Kidney (tissue), 14 donors: Measurements from ENCODE around the gene HNRNPDL. TPM values are rescaled to one million over a fixed set of nuclear protein-coding genes. Genes with fewer than 3 reads are reported as not detected.
"Not testable (repeated sequence)": the region's sequence is repeated elsewhere in the genome, so short reads cannot be mapped to it uniquely, and the experiment has no call there.

ENCODE experiments used
- DNase-seq, 5 donors: peaks; one replicate each; pipeline ENCODE4 v3.0.0-alpha.2; 2013 to 2020
- FAIRE-seq: peaks from 2 replicates; lab custom pipeline; 2012; peaks lifted over from hg19 to GRCh38; lab: Jason Lieb, UNC
- H3K27ac ChIP-seq, 2 donors: one replicate each; pipeline ENCODE4 v1.7.0; 2013; ENCODE audit warnings: low read depth in 2 of 2, low read length in 2 of 2, inconsistent platforms in 1 of 2
- H3K27me3 ChIP-seq: one replicate; pipeline ENCODE4 v1.7.1; 2013; ENCODE audit warnings: low read length, inconsistent platforms; ENCODE audit not compliant: control insufficient read depth, insufficient read depth
- H3K36me3 ChIP-seq, 3 donors: one replicate each; pipeline versions ENCODE4 v1.7.0 to v1.7.1; 2013; ENCODE audit warnings: low read length in 3 of 3, control low read depth in 1 of 3, inconsistent platforms in 1 of 3; ENCODE audit not compliant: insufficient read depth in 3 of 3, control insufficient read depth in 2 of 3
- H3K4me1 ChIP-seq, 3 donors: one replicate each; pipeline versions ENCODE4 v1.7.0 to v1.7.1; 2013; ENCODE audit warnings: low read length in 3 of 3, inconsistent platforms in 1 of 3, low read depth in 1 of 3; ENCODE audit not compliant: control insufficient read depth in 2 of 3, insufficient read depth in 2 of 3
- H3K4me3 ChIP-seq, 3 donors: one replicate each; pipeline versions ENCODE4 v1.7.0 to v1.8.1; 2013; ENCODE audit warnings: low read length in 3 of 3, control low read depth in 1 of 3, inconsistent platforms in 1 of 3
- H3K9ac ChIP-seq, 3 donors: one replicate each; pipeline versions ENCODE4 v1.7.0 to v1.7.1; 2013; ENCODE audit warnings: low read length in 3 of 3, control low read depth in 1 of 3, inconsistent platforms in 1 of 3
- H3K9me3 ChIP-seq, 3 donors: one replicate each; pipeline versions ENCODE4 v1.7.0 to v1.7.1; 2013; ENCODE audit warnings: low read length in 3 of 3, control low read depth in 1 of 3, inconsistent platforms in 1 of 3; ENCODE audit not compliant: control insufficient read depth in 2 of 3, insufficient read depth in 1 of 3
- CTCF ChIP-seq: IDR thresholded peaks from 3 replicates; pipeline ENCODE4 v1.5.1; 2012; ENCODE audit warnings: mild to moderate bottlenecking, moderate library complexity, borderline replicate concordance; ENCODE audit not compliant: insufficient read depth; ENCODE audit errors: extremely low read depth
- intact Hi-C: fragments of 100-400 bp; cut with DNase I; formaldehyde crosslinking; loops from one replicate; pipeline ENCODE4 v1.11.1; 2022
- polyA plus RNA-seq: library from polyadenylated mRNA; stranded (reverse); fragments of 350-450 nt; fragmentation: Illumina TruSeq; extraction: RNeasy Lipid Tissue Mini Kit (QIAGEN cat#74804); gene quantifications from one replicate; pipeline ENCODE4 v1.2.3, GENCODE V29; 2014; ENCODE audit warnings: low read depth, low replicate concordance; ENCODE audit not compliant: insufficient read depth
- total RNA-seq: library from RNA; stranded (reverse); fragmentation: NEBNext Ultra II Directional; extraction: Animal tissue kit (Norgen Biotek cat#: 25700); gene quantifications from one replicate; pipeline ENCODE4 v1.2.1, GENCODE V29; 2021
- donor health status: control.
- donor health status: control.
- donor health status: control.
- donor health status: control.
- donor health status: control.
- donor health status: DM: yes; HTN: yes; CAD: no.
- donor health status: Normal renal cell carcinoma (clear cell type).

HNRNPDL gene
- total and polyA plus RNA-seq, 2 donors from 2014 or later: 135 to 263 TPM

- intact Hi-C loops: no loop called here
Measured at GRCh38 chr4:82397527-82397926, 32.7 kb downstream of the HNRNPDL start.

GRCh38 chr4:82394896-82395295 lies 35.4 kb downstream of the HNRNPDL start:
- no peak for TF ChIP-seq CTCF
- Histone ChIP-seq H3K4me1 (no peaks in the 10 kb centered on the region), H3K27ac (no peak overlapping the region), H3K27me3 (no peaks in the 10 kb centered on the region), H3K4me3 (no peak overlapping the region), H3K9me3 (no peaks in the 10 kb centered on the region), H3K9ac (no peak overlapping the region), H3K36me3 (no peaks in the 10 kb centered on the region)
- intact Hi-C loops: no loop called here
- no peak for FAIRE-seq
- DNase-seq: no peak

More at GRCh38 chr4:82397527-82397926, 32.7 kb downstream of the HNRNPDL start:
- H3K27ac ChIP-seq: no peak overlapping the region
- H3K9ac ChIP-seq: no peak overlapping the region
- no peak for TF ChIP-seq CTCF
- DNase-seq (no peak), FAIRE-seq (no peak)
- no peaks in the 10 kb centered on the region for H3K36me3 ChIP-seq
- H3K4me1 ChIP-seq: no peaks in the 10 kb centered on the region
- H3K9me3 ChIP-seq: no peaks in the 10 kb centered on the region
- no peaks in the 10 kb centered on the region for H3K27me3 ChIP-seq
- H3K4me3 ChIP-seq: no peak overlapping the region

GRCh38 chr4:82390061-82390460 lies 40.2 kb downstream of the HNRNPDL start:
- H3K27ac ChIP-seq, H3K36me3 ChIP-seq, H3K9ac ChIP-seq, H3K4me3 ChIP-seq, DNase-seq, H3K4me1 ChIP-seq, FAIRE-seq, H3K27me3 ChIP-seq, H3K9me3 ChIP-seq, intact Hi-C loops: not testable (repeated sequence)

- no peaks in the 10 kb centered on the region for H3K27me3 ChIP-seq
- H3K4me3 ChIP-seq: no peak overlapping the region
- no peaks in the 10 kb centered on the region for H3K4me1 ChIP-seq
- no peaks in the 10 kb centered on the region for H3K36me3 ChIP-seq
- DNase-seq (no peak), FAIRE-seq (no peak)
- intact Hi-C loops: no loop called here
- H3K9ac ChIP-seq: no peak overlapping the region
- TF ChIP-seq CTCF: peak; percentile 7
- H3K27ac ChIP-seq: no peak overlapping the region
- H3K9me3 ChIP-seq: no peaks in the 10 kb centered on the region
Measured at GRCh38 chr4:82388405-82388804, 41.9 kb downstream of the HNRNPDL start.

- H3K27ac ChIP-seq, FAIRE-seq, H3K9ac ChIP-seq, H3K9me3 ChIP-seq, H3K27me3 ChIP-seq, DNase-seq, H3K4me3 ChIP-seq, H3K36me3 ChIP-seq, H3K4me1 ChIP-seq, intact Hi-C loops: not testable (repeated sequence)
Measured at GRCh38 chr4:82386312-82386711, 44.0 kb downstream of the HNRNPDL start.
